ENCODE results near the gene TSSK6.
"Not testable (repeated sequence)": the region's sequence is repeated elsewhere in the genome, so short reads cannot be mapped to it uniquely, and the experiment has no call there.

Gene TSSK6

GRCh38 chr19:19472106-19472505 is 43.2 kb downstream of the TSSK6 start:
- not testable (repeated sequence) for H3K27ac ChIP-seq, H3K4me3 ChIP-seq

GRCh38 chr19:19471682-19472081 is 43.7 kb downstream of the TSSK6 start:
- Histone ChIP-seq H3K27ac (no peak overlapping the region), H3K4me3 (no peak overlapping the region)

- no peak overlapping the region for H3K4me3 ChIP-seq
- H3K27ac ChIP-seq, result peak overlapping the region in 1 of 21 experiments; percentile 3
Measured at GRCh38 chr19:19470579-19470978, 44.8 kb downstream of the TSSK6 start.

- Histone ChIP-seq H3K27ac (no peak overlapping the region), H3K4me3 (no peak overlapping the region)
Measured at GRCh38 chr19:19468424-19469050, 46.8 kb downstream of the TSSK6 start.

GRCh38 chr19:19466201-19466600 is 49.1 kb downstream of the TSSK6 start:
- H3K4me3 ChIP-seq, result no peak overlapping the region

GRCh38 chr19:19465436-19466070 is 49.8 kb downstream of the TSSK6 start:
- peak overlapping the region in 1 of 21 experiments; percentile 79 for H3K27ac ChIP-seq

More at GRCh38 chr19:19466201-19466600, 49.1 kb downstream of the TSSK6 start:
- no peak overlapping the region for H3K27ac ChIP-seq

GRCh38 chr19:19464339-19465098 is 50.8 kb downstream of the TSSK6 start:
- no peak overlapping the region for H3K4me3 ChIP-seq
- peak overlapping the region in 19 of 21 experiments; percentile 44 to 95 (median 82) for H3K27ac ChIP-seq

More at GRCh38 chr19:19465436-19466070, 49.8 kb downstream of the TSSK6 start:
- no peak overlapping the region for H3K4me3 ChIP-seq

Data from skin epidermis (tissue), 12 donors.